HS-27A (cell line): ENCODE data around the gene FAM114A1.
"Not testable (repeated sequence)": the region's sequence is repeated elsewhere in the genome, so short reads cannot be mapped to it uniquely, and the experiment has no call there.

ENCODE experiments used
- DNase-seq: peaks from one replicate; pipeline ENCODE4 v3.0.0-alpha.2; 2012; ENCODE audit warnings: low read depth, missing footprints

FAM114A1 gene

DNA sequence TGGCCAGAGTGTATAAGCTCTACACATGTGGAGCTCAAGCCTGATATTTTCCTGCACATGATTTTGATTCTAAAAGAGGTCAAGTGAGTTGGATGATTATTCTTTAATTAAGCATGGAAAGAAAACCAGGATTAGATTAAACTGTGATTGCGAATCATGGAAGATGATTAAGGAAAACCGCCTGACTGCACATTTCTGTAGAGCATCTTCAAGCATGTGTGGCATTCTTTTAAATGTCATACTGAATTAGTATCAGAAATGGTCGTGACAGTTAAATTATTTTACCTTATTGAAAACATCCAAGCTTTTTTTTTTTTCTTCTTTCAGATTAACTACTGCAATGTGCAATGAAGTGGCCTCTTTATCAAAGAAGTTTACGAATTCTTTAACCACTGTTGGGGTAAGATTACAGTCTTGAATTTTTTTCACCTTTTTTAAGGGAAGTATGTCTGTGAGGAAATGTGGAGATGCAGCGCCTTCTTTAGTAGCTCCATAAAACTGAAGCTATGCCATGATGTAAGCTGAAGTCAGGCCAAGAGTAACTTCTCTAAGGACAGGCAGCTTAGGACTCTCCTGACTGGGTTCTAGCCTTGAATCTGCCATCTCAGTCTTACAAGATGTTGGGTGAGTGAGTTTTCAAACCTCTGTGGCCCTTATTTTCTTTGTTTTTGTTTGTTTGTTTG lies 67.9 kb downstream of the FAM114A1 start:
- no peak for DNase-seq

DNA sequence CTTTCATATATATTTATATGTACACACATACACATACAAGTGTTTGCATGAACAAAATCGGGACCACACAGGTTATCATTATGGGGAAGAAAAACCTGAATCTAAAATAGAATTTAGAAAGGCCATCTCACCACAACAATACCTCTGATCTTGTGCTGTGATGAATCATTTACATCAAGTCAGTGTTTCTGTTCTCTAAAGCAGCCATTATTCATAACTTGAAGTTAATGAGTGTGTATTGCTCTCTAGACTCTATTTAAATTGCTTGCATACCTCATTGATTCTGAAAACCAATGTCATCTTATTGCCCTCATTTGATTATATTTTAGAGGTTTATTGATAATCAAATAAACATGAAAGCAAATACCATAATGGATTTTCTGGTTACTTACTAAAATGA lies 71.6 kb downstream of the FAM114A1 start:
- no peak for DNase-seq

DNA sequence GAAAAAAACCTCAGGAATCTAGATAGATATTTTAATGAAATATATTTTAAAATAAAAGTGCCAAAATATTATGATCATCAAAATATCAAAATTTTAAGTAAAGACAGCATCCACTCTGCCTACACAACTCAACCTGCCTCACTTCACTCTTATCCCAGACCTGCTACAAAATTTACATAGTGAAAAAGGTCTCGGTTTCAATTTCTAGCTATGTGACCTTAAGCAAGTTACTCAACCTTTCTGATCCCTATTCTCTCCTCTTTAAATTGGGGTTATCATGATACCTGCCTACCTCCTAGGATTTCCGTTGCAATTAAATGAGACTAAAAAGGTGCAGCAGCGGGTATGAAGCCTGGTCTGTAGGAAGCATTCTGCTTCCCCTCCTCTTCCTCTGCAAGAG lies 72.9 kb downstream of the FAM114A1 start:
- no peak for DNase-seq

GRCh38 chr4:38941906-38942305 lies 74.3 kb downstream of the FAM114A1 start:
- DNase-seq: not testable (repeated sequence)

- DNase-seq: no peak
These were observed 75.7 kb downstream of the FAM114A1 start for GRCh38 chr4:38943343-38943742.

GRCh38 chr4:38944440-38944839 lies 76.8 kb downstream of the FAM114A1 start:
- no peak for DNase-seq

DNA sequence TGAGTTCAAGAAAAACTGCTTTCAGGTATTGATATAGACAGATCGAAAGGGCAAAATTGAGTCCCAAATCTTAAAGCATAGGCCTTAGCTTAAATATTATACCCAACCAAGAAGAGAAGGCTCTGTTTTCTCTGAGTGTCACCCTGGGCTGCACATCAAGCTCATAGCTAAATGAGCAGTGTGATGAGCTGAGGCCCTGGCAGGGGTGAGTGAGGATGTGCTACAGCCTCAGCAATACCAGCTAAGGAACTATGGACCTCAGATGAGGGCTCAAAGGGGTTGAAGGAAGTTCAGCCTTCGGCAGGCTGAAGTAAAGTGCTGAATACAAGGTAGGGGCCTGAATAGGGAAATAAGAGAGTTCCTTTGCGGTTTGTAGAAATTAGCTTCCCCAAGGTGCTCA lies 79.3 kb downstream of the FAM114A1 start:
- DNase-seq: no peak

DNA sequence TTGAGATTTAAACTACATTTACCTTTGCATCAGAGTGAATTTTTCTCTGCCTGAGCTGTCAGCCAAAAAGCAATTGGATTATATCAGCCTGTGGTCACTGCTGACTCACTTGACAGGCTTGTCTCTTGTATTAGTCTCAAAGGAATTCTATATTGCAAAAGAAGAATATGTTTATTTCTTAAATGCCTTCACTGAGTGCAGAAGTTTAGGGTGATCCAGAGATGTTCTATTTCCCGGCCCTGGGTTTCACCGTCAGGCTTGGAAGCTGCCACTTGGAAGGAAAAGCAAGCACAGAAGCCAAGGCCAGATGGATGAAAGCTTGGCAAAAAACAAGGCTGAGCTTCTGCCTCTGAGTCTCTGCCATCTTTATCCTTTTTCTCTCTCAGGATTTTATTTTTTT lies 80.9 kb downstream of the FAM114A1 start:
- DNase-seq: peak; percentile 66

DNA sequence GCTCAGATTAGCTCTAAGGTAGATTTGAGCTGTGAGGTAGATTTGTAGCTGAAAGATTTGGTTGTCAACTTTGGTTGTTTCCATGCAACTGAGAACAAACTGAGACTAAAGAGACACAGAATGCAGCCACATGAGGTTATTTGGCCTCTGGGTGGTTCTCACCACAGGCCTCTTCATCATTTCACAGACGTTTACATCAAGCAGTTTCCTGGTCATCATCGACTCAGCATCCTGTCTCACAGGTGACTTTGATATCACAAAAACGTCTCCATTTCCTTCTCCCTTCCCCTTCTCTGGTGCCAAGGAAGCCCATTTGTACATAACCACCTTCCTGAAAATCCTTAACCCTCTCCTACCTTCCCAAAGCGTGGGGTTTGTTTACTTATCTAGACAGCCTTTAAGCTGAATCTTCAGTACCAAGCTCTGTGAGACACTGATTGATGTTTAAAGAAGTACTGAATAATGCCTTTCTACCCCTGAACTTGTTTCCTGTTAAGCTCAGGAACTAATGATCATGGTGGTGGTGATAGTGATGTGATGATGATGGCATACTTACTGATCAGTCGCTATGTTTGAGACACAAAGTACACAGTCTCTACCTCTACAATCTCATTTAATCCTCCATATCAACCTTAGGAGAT lies 81.9 kb downstream of the FAM114A1 start:
- no peak for DNase-seq

- no peak for DNase-seq
These were observed 82.6 kb downstream of the FAM114A1 start for GRCh38 chr4:38950159-38950558.

DNA sequence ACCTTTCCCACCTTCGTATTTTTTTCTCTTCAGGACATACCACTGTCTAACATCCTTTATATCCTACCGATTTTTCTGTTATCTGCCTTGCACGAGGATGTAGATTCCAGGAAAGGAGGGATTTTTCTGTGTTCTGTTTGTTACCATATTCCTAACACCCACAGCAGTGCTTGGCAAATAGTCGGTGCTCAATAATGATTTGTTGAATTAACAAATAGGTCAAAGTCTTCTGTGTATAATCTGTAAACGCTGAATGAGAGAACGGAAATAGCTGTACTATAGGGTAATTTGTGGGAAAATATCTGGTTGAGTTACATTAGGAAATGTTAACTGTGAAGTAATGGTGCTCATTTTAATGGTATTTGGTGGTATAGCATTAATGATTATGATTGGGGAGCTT lies 83.1 kb downstream of the FAM114A1 start:
- DNase-seq: no peak

DNA sequence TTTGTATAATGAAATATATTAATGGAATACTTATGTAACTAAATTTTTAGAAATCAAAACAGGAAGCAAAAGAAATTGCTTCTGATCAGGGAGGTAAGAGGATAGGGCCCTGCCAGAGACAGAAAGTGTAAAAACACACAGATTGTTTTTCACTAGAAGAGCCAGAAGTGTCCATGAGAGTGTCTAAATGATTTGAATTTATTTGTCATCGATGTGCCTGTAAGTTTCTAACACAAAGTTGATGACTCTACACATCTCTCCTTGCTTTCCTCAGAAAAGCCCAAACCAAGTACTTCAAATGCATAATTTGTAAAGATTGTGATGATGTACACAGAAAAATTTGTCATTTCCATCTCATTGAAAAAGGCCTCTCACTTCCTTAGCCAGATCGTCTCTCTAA lies 84.0 kb downstream of the FAM114A1 start:
- no peak for DNase-seq

- DNase-seq: no peak
These were observed 84.4 kb downstream of the FAM114A1 start for GRCh38 chr4:38952017-38952416.

DNA sequence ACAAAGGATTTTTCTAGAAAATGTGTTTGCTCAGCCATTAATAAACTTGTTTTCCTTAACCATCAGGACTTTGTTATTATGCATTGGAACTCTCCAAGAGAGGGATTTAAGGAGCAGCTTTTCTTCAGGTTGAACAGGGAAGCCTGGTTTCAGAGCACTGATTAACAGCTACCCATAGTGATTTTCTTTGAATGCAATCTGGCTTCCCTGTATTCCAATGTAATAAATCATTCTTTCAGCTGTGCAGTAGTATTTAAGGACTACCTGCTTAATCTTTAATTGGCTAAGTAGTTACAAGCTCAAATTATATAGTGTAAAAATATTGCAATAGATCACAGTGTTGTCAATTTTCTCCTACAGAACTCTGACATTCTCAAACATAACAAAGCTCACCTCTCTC lies 87.1 kb downstream of the FAM114A1 start:
- DNase-seq: no peak

DNA sequence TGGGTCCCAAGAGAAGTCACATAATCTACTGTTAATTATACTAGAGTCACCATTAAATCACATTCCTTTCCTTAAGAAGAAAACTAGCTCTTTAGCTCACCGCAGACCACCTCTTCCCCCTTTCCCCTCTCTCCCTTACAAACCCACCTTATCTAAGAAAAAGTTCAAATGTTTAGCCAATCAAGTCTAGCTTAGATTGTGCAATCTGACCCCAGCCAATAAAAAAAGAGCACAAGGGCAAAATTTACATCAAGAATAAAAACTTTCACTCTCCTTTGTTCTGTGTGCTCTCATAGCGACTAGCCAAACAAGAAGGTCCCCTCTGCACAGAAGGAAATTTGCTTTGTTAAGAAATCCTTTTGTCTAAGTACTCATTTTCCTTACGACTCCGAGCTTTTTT lies 88.4 kb downstream of the FAM114A1 start:
- DNase-seq: no peak

DNA sequence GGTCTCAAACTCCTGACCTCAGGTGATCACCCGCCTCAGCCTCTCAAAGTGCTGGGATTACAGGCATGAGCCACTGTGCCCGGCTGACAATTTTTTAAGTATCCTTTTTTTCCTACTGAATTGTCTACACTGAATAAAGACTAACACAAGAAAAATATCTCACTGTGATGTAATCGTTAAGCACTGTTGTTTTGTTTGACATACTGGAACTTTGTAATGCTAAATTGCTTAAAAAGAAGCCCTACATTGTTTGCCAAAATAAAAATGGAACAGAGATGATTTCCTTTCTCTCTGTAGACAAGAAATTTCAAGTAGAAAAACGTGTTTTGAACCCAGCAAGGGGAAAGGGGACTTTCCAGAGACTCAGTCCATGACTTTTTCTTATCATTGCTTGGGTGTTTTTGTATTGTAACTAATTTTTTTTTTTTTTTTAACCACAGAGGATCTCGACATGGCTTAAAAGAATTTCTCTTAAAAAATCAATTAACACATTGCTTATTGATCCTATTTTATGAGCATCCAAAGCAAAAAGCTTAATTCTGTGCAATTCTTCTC lies 89.7 kb downstream of the FAM114A1 start:
- no peak for DNase-seq

DNA sequence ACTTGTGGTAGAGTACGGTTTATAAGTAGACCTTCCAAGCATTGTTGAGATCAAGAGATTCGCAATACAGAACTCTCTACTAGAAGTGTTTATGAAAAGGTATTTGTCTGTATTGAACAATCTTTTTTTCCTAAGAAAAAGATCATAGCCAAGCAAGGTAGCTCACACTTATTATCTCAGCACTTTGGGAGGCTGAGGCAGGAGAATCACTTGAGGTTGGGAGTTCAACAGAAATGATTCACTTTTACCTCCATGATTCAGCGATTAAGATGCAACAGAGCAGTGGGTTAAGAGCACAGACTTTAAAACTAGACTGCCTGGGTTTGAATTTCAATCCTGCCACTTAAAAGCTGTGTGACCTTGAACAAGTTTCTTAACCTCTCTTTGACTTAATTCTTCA lies 90.3 kb downstream of the FAM114A1 start:
- DNase-seq: no peak

DNA sequence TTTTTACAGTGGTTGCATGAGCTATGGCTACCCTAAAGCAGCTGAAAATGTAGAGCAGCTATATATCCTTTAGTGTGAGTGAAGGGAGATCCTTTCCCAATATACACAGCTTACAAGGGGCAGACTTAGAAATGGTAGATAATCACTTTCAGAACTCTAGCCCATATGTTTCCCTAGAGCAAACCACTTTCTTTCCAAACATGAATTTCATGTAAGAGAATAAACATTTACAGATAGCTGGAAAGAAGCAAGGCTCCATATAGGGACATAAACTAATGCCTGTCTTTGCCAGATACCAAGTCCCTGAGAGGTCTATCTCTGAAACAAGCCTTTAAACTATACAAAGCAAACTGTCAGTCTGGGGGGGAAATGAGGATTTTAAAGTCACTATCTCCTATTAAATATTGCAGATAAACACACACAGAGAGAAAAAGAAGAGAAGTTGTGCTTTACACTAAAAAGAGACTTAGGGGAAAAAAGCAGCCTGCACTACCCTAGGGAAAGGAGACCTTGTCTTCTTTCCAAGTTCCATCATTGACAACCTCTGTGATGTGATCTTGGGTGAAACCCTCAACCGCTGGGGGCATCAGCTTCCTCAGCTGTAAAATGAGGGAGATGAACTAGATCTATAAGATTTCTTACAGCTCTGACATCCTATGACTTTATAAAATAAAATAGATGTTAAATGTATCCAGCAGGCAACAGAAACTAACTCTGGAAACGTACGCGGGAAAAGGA lies 91.0 kb downstream of the FAM114A1 start:
- no peak for DNase-seq

DNA sequence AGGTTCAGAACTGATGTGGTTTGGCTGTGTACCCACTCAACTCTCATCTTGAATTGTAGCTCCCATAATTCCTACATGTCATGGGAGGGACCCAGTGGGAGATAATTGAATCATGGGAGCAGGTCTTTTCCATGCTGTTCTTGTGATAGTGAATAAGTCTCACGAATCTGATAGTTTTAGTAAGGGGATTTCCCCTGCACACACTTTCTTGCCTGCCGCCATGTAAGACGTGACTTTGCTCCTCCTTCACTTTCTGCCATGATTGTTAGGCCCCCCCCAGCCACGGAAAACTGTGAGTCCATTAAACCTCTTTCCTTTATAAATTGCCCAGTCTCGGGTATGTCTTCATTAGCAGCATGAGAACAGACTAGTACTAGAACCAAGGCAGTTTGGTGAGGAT lies 91.6 kb downstream of the FAM114A1 start:
- not testable (repeated sequence) for DNase-seq

- no peak for DNase-seq
These were observed 97.6 kb downstream of the FAM114A1 start for GRCh38 chr4:38964942-38965775.

GRCh38 chr4:38965866-38966265 lies 98.3 kb downstream of the FAM114A1 start:
- no peak for DNase-seq
